Spleen (tissue), 11 donors: ENCODE data around the gene TUBA3E. TPM values are rescaled to one million over a fixed set of nuclear protein-coding genes. Genes with fewer than 3 reads are reported as not detected.
"Not testable (repeated sequence)": the region's sequence is repeated elsewhere in the genome, so short reads cannot be mapped to it uniquely, and the experiment has no call there.

Source experiments
- DNase-seq: peaks from one replicate; pipeline ENCODE4 v3.0.0-alpha.2; 2020
- H3K27ac ChIP-seq, 8 donors: fragments of 200-600 bp; sonication (generic) in 7 of 8; 1 replicate in 4 of 8; 2 replicates in 4 of 8; pipeline versions ENCODE4 v1.5.0 to v1.8.0; 2016 to 2021; ENCODE audit warnings: inconsistent platforms in 4 of 8, mild to moderate bottlenecking in 4 of 8, moderate library complexity in 1 of 8
- H3K27me3 ChIP-seq, 7 donors: fragments of 200-600 bp; sonication (generic) in 6 of 7; replicated peaks in 1 of 7; 1 replicate in 4 of 7; 2 replicates in 3 of 7; pipeline versions ENCODE4 v1.5.0 to v1.8.0; 2016 to 2021; ENCODE audit warnings: inconsistent platforms in 3 of 7, mild to moderate bottlenecking in 1 of 7
- H3K36me3 ChIP-seq, 6 donors: fragments of 200-600 bp; sonication (generic) in 5 of 6; 1 replicate in 4 of 6; 2 replicates in 2 of 6; pipeline versions ENCODE4 v1.5.0 to v1.8.0; 2016 to 2021; ENCODE audit warnings: inconsistent platforms in 2 of 6
- H3K4me1 ChIP-seq, 6 donors: fragments of 200-600 bp; sonication (generic) in 5 of 6; 1 replicate in 3 of 6; 2 replicates in 3 of 6; pipeline versions ENCODE4 v1.5.0 to v1.8.0; 2016 to 2021; ENCODE audit warnings: inconsistent platforms in 3 of 6
- H3K4me3 ChIP-seq, 8 donors: fragments of 200-600 bp; sonication (generic) in 7 of 8; 1 replicate in 4 of 8; 2 replicates in 4 of 8; pipeline versions ENCODE4 v1.5.0 to v1.8.0; 2016 to 2021; ENCODE audit warnings: inconsistent platforms in 4 of 8, mild to moderate bottlenecking in 4 of 8, moderate library complexity in 2 of 8
- H3K9me3 ChIP-seq, 8 donors: fragments of 200-600 bp; sonication (generic) in 7 of 8; 1 replicate in 4 of 8; 2 replicates in 4 of 8; pipeline versions ENCODE4 v1.5.0 to v1.8.0; 2016 to 2021; ENCODE audit warnings: inconsistent platforms in 4 of 8
- CTCF ChIP-seq, 11 experiments: fragments of 200-600 bp in 7 of 11; fragments of 450-650 bp in 4 of 11; sonication (generic) in 4 of 11; IDR thresholded peaks in 8 of 11; conservative IDR thresholded peaks in 3 of 11; 1 replicate in 7 of 11; 2 replicates in 4 of 11; pipeline versions ENCODE4 v1.4.0 to v1.8.0; 2016 to 2021; ENCODE audit warnings: antibody characterized with exemption in 11 of 11, inconsistent platforms in 4 of 11, mild to moderate bottlenecking in 1 of 11
- POLR2A ChIP-seq, 3 donors: fragments of 450-650 bp; IDR thresholded peaks; one replicate each; pipeline ENCODE4 v1.5.1; 2017; ENCODE audit warnings: antibody characterized with exemption in 3 of 3, mild to moderate bottlenecking in 1 of 3
- POLR2AphosphoS5 ChIP-seq, 3 donors: sonication (generic); formaldehyde crosslinking; IDR thresholded peaks; one replicate each; pipeline ENCODE4 v1.5.1; 2017; ENCODE audit warnings: antibody characterized with exemption in 3 of 3
- WGBS, 5 donors: extraction: QIAGEN DNeasy Blood & Tissue Kit in 3 of 5; methylation state at CpG; one replicate each; pipeline versions ENCODE4 v1.1.5 to v1.1.7; 2013 to 2018; 5-methylcytosine and 5-hydroxymethylcytosine counted together
- intact Hi-C: fragments of 100-400 bp; cut with DNase I; formaldehyde crosslinking; loops from one replicate; pipeline ENCODE4 v1.15.0; 2023; ENCODE audit warnings: low total_unique reads
- polyA plus RNA-seq, 3 donors: library from polyadenylated mRNA; stranded (reverse); fragments of 200-250 nt; gene quantifications; one replicate each; pipeline ENCODE4 v1.2.1, GENCODE V29; 2013
- total RNA-seq, 7 donors: library from RNA; depleted of rRNA in 3 of 7; stranded (reverse); fragments of >200 nt in 3 of 7; fragmentation: NEBNext Ultra II Directional in 4 of 7; extraction: Animal tissue kit (Norgen Biotek cat#: 25700) in 4 of 7; gene quantifications; one replicate each; pipeline versions ENCODE4 v1.1.0 to v1.2.1, GENCODE V29; 2016 to 2021
- donor health status: healthy with polysubstance abuse.
- donor health status: DM: no; HTN: no; CAD: no; lungs with moderate emphysema.
- donor health status: DM: no; HTN: no; CAD: no.
- donor health status: Bipolar disorder and iron deficiency.
- donor health status: healthy.
- donor health status: DM: no; HTN: no; CAD: no.
- donor health status: DM: yes; HTN: yes; CAD: no.

Gene TUBA3E
- total and polyA plus RNA-seq, 10 donors: 0.11 TPM; not detected in 9

DNA sequence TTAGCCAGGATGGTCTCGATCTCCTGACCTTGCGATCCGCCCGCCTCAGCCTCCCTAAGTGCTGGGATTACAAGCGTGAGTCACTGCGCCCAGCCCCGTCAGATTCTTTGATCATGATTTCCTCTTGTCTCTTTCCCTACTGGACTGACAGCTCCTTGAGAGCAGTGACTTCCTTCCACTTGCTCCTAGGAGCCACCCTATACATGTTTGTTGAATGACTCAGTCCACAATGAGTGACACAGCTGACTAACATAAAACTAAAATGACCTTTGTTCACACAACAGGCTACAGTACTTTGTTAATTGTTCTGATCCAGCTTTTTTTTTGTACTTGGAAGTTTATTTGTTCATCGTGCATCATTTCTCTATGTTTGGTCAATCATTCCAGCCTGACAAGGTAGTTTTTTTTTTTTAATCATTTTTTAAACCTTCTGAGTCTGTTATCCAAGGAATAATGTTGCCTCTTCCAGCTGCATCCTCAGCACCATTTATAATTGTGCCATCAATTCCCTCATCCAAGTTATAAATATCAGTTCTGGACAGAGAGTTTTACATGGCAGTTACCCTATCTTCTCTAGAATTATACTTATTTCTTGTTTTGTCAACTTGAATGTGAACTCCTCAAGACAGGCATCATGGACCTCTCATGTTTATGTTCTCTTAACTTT lies 42.9 kb upstream of the TUBA3E start:
- peaks cover 0 to 18% (median 0%) of the 10 kb centered on the region in 7 donors for H3K27me3 ChIP-seq
- no peak for DNase-seq
- WGBS, 5 donors: 72 to 79% (median 77%) methylated on average over 8 of the region's 8 CpGs
- no peak overlapping the region for H3K27ac ChIP-seq
- intact Hi-C loops: no loop called here
- TF ChIP-seq CTCF (IDR thresholded peaks at IDR 0.05 in 8 of 11, conservative IDR thresholded peaks at IDR 0.05 in 3 of 11): no peak
- no peak for TF ChIP-seq POLR2A (IDR thresholded peaks at IDR 0.05)
- TF ChIP-seq POLR2AphosphoS5 (IDR thresholded peaks at IDR 0.05): no peak
- no peaks in the 10 kb centered on the region for H3K4me1 ChIP-seq
- no peak overlapping the region for H3K4me3 ChIP-seq
- no peaks in the 10 kb centered on the region for H3K36me3 ChIP-seq
- no peaks in the 10 kb centered on the region for H3K9me3 ChIP-seq

- DNase-seq, intact Hi-C loops, H3K4me3 ChIP-seq, H3K4me1 ChIP-seq, H3K9me3 ChIP-seq, H3K36me3 ChIP-seq, H3K27me3 ChIP-seq, H3K27ac ChIP-seq: not testable (repeated sequence)
- 66 to 76% (median 74%) methylated on average over 6 of the region's 6 CpGs for WGBS, 5 donors
Measured at GRCh38 chr2:130239581-130239980, 41.3 kb upstream of the TUBA3E start.

DNA sequence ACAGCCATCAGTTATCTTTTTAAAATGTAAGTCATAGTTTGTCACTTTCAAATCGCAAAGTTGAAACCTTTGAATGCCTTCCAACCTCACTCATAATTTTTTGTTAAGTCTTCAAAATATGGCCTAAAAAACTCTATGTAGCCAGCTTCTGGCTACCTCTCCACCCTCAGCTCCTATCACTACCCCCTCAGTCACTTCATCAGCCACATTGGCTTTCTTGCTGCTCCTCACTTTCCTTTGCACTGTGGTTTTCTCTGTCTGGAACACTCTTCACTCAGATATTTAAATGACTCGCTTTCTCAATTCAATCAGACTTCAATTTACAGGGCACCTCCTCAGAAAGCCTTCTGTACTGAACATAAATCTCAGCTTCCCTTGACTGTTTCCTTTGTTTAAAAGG lies 34.8 kb upstream of the TUBA3E start:
- whole genome bisulfite sequencing, 5 donors: 81 to 91% (median 85%) methylated on average over 2 of the region's 2 CpGs
- H3K27ac ChIP-seq, H3K4me3 ChIP-seq, H3K36me3 ChIP-seq, DNase-seq, H3K4me1 ChIP-seq, intact Hi-C loops: not testable (repeated sequence)
- Histone ChIP-seq H3K27me3 (peaks cover 0 to 18% (median 0%) of the 10 kb centered on the region in 7 donors), H3K9me3 (peaks cover 0 to 13% (median 0%) of the 10 kb centered on the region in 8 donors)

DNA sequence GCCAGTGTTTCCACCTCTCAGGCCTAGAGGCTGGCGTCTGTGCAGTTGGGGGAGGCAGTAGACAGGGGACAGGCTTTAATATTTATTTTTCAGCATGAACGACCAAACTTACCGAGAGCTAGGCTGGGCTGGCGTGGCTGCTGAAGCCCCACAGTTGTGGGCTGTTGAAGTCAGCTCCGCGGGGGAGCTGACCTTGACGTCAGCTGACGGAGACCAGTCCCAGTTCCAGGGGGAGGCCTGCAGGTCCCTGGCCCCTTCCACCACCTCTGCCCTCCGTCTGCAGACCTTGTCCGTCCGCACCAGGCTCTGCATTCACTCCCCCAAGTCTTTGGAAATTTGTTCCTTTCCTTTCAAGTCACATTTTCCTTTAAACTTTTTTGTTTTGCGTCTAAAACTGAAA lies 33.4 kb upstream of the TUBA3E start:
- WGBS, 5 donors: 74 to 86% (median 78%) methylated on average over 12 of the region's 12 CpGs
- no peak overlapping the region for H3K4me3 ChIP-seq
- no peak for DNase-seq
- H3K9me3 ChIP-seq: peaks cover 0 to 13% (median 0%) of the 10 kb centered on the region in 8 donors
- H3K27ac ChIP-seq: no peak overlapping the region
- H3K27me3 ChIP-seq: peaks cover 0 to 18% (median 0%) of the 10 kb centered on the region in 7 donors
- intact Hi-C loops: no loop called here
- TF ChIP-seq POLR2AphosphoS5 (IDR thresholded peaks at IDR 0.05) (no peak), POLR2A (IDR thresholded peaks at IDR 0.05) (no peak), CTCF (IDR thresholded peaks at IDR 0.05 in 8 of 11, conservative IDR thresholded peaks at IDR 0.05 in 3 of 11) (no peak)
- no peaks in the 10 kb centered on the region for H3K4me1 ChIP-seq
- no peaks in the 10 kb centered on the region for H3K36me3 ChIP-seq

GRCh38 chr2:130230907-130231306 lies 32.7 kb upstream of the TUBA3E start:
- not testable (repeated sequence) for H3K4me1 ChIP-seq
- 80 to 92% (median 88%) methylated on average over 3 to 15 of the region's 15 CpGs for WGBS, 5 donors

DNA sequence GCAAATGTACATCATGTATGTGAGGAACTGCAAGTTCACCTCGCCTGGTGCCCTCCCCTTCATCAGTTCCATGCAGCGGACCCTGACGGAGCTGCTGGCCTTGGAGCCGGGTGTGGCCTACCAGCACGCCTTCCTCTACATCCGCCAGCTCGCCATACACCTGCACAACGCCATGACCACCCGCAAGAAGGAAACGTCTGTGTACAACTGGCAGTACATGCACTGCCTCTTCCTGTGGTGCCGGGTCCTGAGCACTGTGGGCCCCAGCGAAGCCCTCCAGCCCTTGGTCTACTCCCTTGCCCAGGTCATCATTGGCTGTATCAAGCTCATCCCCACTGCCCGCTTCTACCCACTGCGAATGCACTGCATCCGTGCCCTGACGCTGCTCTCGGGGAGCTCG lies 32.1 kb upstream of the TUBA3E start:
- peaks cover 0 to 18% (median 0%) of the 10 kb centered on the region in 7 donors for H3K27me3 ChIP-seq
- DNase-seq, H3K4me1 ChIP-seq, H3K27ac ChIP-seq, H3K36me3 ChIP-seq, intact Hi-C loops, H3K4me3 ChIP-seq: not testable (repeated sequence)
- 90 to 93% (median 91%) methylated on average over 15 to 18 of the region's 18 CpGs for WGBS, 5 donors
- peaks cover 0 to 13% (median 0%) of the 10 kb centered on the region in 8 donors for H3K9me3 ChIP-seq

More at GRCh38 chr2:130230907-130231306, 32.7 kb upstream of the TUBA3E start:
- H3K27me3 ChIP-seq: peaks cover 0 to 18% (median 0%) of the 10 kb centered on the region in 7 donors
- intact Hi-C loops, DNase-seq, H3K27ac ChIP-seq, H3K4me3 ChIP-seq, H3K36me3 ChIP-seq: not testable (repeated sequence)
- peaks cover 0 to 13% (median 0%) of the 10 kb centered on the region in 8 donors for H3K9me3 ChIP-seq

- 42 to 73% (median 47%) methylated on average over 26 to 48 of the region's 48 CpGs for WGBS, 5 donors
Measured at GRCh38 chr2:130229161-130229510, 30.9 kb upstream of the TUBA3E start.

GRCh38 chr2:130228467-130229160 lies 30.4 kb upstream of the TUBA3E start:
- 84 to 89% (median 87%) methylated on average over 61 to 69 of the region's 69 CpGs for WGBS, 5 donors
- Histone ChIP-seq H3K9me3 (peaks cover 0 to 13% (median 0%) of the 10 kb centered on the region in 8 donors), H3K27me3 (peaks cover 0 to 18% (median 0%) of the 10 kb centered on the region in 7 donors)
- intact Hi-C loops, DNase-seq, H3K27ac ChIP-seq, H3K4me1 ChIP-seq, H3K36me3 ChIP-seq, H3K4me3 ChIP-seq: not testable (repeated sequence)

More at GRCh38 chr2:130229161-130229510, 30.9 kb upstream of the TUBA3E start:
- H3K27ac ChIP-seq, H3K4me1 ChIP-seq, DNase-seq, H3K36me3 ChIP-seq, intact Hi-C loops: not testable (repeated sequence)
- Histone ChIP-seq H3K4me3 (peak overlapping the region in 1 of 8 donors; percentile 20), H3K9me3 (peaks cover 0 to 13% (median 0%) of the 10 kb centered on the region in 8 donors), H3K27me3 (peaks cover 0 to 18% (median 0%) of the 10 kb centered on the region in 7 donors)
